K562 (cell line): ENCODE measurements around the gene SYNGR4. TPM values are rescaled to one million over a fixed set of nuclear protein-coding genes. Genes with fewer than 3 reads are reported as not detected.

Experiments used
- ATAC-seq: fragments of 200-7000 bp; cut with Tn5 transposase; 3 replicates; pipeline ENCODE4 v1.9.1; 2020; ENCODE audit warnings: moderate library complexity
- BruUV-seq: library from RNA; stranded (reverse); fragments of 400-500 nt; replicated peaks from 2 replicates; lab custom pipeline; 2021; lab: Mats Ljungman, UMichigan
- CTCF ChIA-PET: fragments of 300-600 bp; formaldehyde crosslinking; extraction: SDS; loops from one replicate; lab custom pipeline; 2021; ENCODE audit warnings: low intra/inter-chr PET ratio; lab: Yijun Ruan, JAX
- POLR2A ChIA-PET: fragments of 300-600, 350-650 bp; sonication (Branson Sonifier 250); formaldehyde crosslinking; extraction: SDS; loops from one replicate; lab custom pipeline; 2021; ENCODE audit warnings: antibody characterized with exemption, inconsistent platforms; lab: Yijun Ruan, JAX
- DNase-seq, 4 experiments: peaks; one replicate each; pipeline versions ENCODE4 v3.0.0 to v3.0.0-alpha.2; 2011 to 2018; ENCODE audit warnings: low spot score in 3 of 4, mixed read lengths in 3 of 4; ENCODE audit errors: extremely low read depth in 1 of 4
- FAIRE-seq: peaks from 2 replicates; lab custom pipeline; 2011; peaks lifted over from hg19 to GRCh38; lab: Jason Lieb, UNC
- H2AFZ ChIP-seq: 2 replicates; pipeline ENCODE4 v1.6.0; 2011; ENCODE audit warnings: low read depth, low read length, control low read depth, inconsistent platforms
- H3K27ac ChIP-seq: fragments of 200-600 bp; 3 replicates; pipeline ENCODE4 v1.8.0; 2011; ENCODE audit warnings: low read depth, mild to moderate bottlenecking, control low read depth, inconsistent platforms, low read length, moderate library complexity, mixed read lengths; ENCODE audit errors: extremely low read depth
- H3K27me3 ChIP-seq, 2 experiments: fragments of 300-600 bp in 1 of 2; 2 replicates in 1 of 2; 3 replicates in 1 of 2; pipeline versions ENCODE4 v1.6.0 to v1.8.0; 2011; ENCODE audit warnings: inconsistent platforms in 2 of 2, low read length in 2 of 2, mild to moderate bottlenecking in 1 of 2, mixed read lengths in 1 of 2, moderate library complexity in 1 of 2; ENCODE audit not compliant: control insufficient read depth in 2 of 2, insufficient read depth in 2 of 2
- H3K36me3 ChIP-seq: fragments of 300-600 bp; 3 replicates; pipeline ENCODE4 v1.8.0; 2011; ENCODE audit warnings: mild to moderate bottlenecking, low read length, inconsistent platforms; ENCODE audit not compliant: control insufficient read depth, insufficient read depth
- H3K4me1 ChIP-seq, 2 experiments: fragments of 200-600 bp in 1 of 2; replicated peaks in 1 of 2; 2 replicates in 1 of 2; 3 replicates in 1 of 2; pipeline versions ENCODE4 v1.5.1 to v1.8.0; 2011; ENCODE audit warnings: inconsistent platforms in 2 of 2, low read length in 2 of 2, mild to moderate bottlenecking in 1 of 2, mixed read lengths in 1 of 2, moderate library complexity in 1 of 2; ENCODE audit not compliant: control insufficient read depth in 2 of 2, insufficient read depth in 2 of 2
- H3K4me2 ChIP-seq: 2 replicates; pipeline ENCODE4 v1.6.1; 2011; ENCODE audit warnings: low read length, control low read depth, inconsistent platforms, mixed read lengths; ENCODE audit not compliant: insufficient read depth
- H3K4me3 ChIP-seq: fragments of 200-600 bp; sonication (generic), shearing (Covaris generic); 2 replicates; pipeline ENCODE4 v1.5.1; 2016; ENCODE audit warnings: control low read depth, inconsistent platforms
- H3K79me2 ChIP-seq: fragments of 200-600 bp; 3 replicates; pipeline ENCODE4 v1.8.0; 2011; ENCODE audit warnings: low read length, inconsistent platforms; ENCODE audit not compliant: control insufficient read depth, insufficient read depth
- H3K9ac ChIP-seq, 2 experiments: 2 replicates each; pipeline versions ENCODE4 v1.6.0 to v1.6.1; 2011; ENCODE audit warnings: low read depth in 2 of 2, low read length in 2 of 2, control low read depth in 1 of 2, inconsistent platforms in 1 of 2, mild to moderate bottlenecking in 1 of 2, mixed read lengths in 1 of 2; ENCODE audit not compliant: insufficient read depth in 1 of 2
- H3K9me1 ChIP-seq: one replicate; pipeline ENCODE4 v1.6.0; 2011; ENCODE audit warnings: inconsistent platforms, mild to moderate bottlenecking, low read length, moderate library complexity; ENCODE audit not compliant: control insufficient read depth, insufficient read depth
- H3K9me3 ChIP-seq: replicated peaks from 2 replicates; pipeline ENCODE4 v1.5.1; 2011; ENCODE audit warnings: low read depth, low read length, inconsistent platforms; ENCODE audit not compliant: control insufficient read depth, insufficient read depth
- H4K20me1 ChIP-seq: replicated peaks from 2 replicates; pipeline ENCODE4 v1.6.1; 2011; ENCODE audit warnings: low read length, inconsistent platforms, mixed read lengths; ENCODE audit not compliant: control insufficient read depth, insufficient read depth
- FOSL1 ChIP-seq: fragments of 200-800 bp; sonication (Bioruptor generic); conservative IDR thresholded peaks from 2 replicates; pipeline ENCODE4 v1.6.1; 2016; ENCODE audit warnings: missing genetic modification characterization, missing compliant biosample characterization
- KDM5B ChIP-seq: fragments of 200-600 bp; sonication (generic); IDR thresholded peaks from 2 replicates; pipeline ENCODE4 v1.6.1; 2012; ENCODE audit warnings: low read depth, mild to moderate bottlenecking, moderate library complexity, low read length, control low read depth, inconsistent platforms; ENCODE audit not compliant: insufficient replicate concordance
- MECOM ChIP-seq: fragments of 250-450 bp; sonication (Bioruptor Pico); IDR thresholded peaks from 2 replicates; pipeline ENCODE4 v1.8.0; 2022; ENCODE audit warnings: inconsistent platforms
- NFIC ChIP-seq: fragments of 450-650 bp; IDR thresholded peaks from 2 replicates; pipeline ENCODE4 v1.6.1; 2017; ENCODE audit warnings: mild to moderate bottlenecking, inconsistent platforms
- NR0B1 ChIP-seq: fragments of 450-650 bp; IDR thresholded peaks from one replicate; pipeline ENCODE4 v1.6.1; 2018; ENCODE audit warnings: mild to moderate bottlenecking, moderate library complexity; ENCODE audit not compliant: partially characterized antibody
- PHB2 ChIP-seq: fragments of 450-650 bp; IDR thresholded peaks from 2 replicates; pipeline ENCODE4 v1.6.1; 2017; ENCODE audit warnings: low read depth
- POLR2AphosphoS2 ChIP-seq: IDR thresholded peaks from 2 replicates; pipeline ENCODE4 v1.6.1; 2012; ENCODE audit warnings: low read length, improper control_type of control experiment
- SAP30 ChIP-seq: fragments of 200-600 bp; sonication (generic); IDR thresholded peaks from 2 replicates; pipeline ENCODE4 v1.6.1; 2012; ENCODE audit warnings: borderline replicate concordance, low read depth, mild to moderate bottlenecking, moderate library complexity, low read length, control low read depth, inconsistent platforms; ENCODE audit not compliant: insufficient read depth, poor library complexity, severe bottlenecking
- TCF15 ChIP-seq: fragments of 250-450 bp; sonication (Bioruptor Pico); IDR thresholded peaks from 2 replicates; pipeline ENCODE4 v1.8.0; 2022; ENCODE audit warnings: moderate library complexity, mild to moderate bottlenecking, inconsistent platforms
- ZBTB7A ChIP-seq: IDR thresholded peaks from 2 replicates; pipeline ENCODE4 v1.6.1; 2011; ENCODE audit warnings: low read depth, mild to moderate bottlenecking, low read length, moderate library complexity, borderline replicate concordance; ENCODE audit not compliant: control insufficient read depth
- ZNF121 ChIP-seq: sonication (generic); formaldehyde crosslinking; conservative IDR thresholded peaks from 2 replicates; pipeline ENCODE4 v1.8.0; 2022; ENCODE audit warnings: missing genetic modification reagents
- ZNF133 ChIP-seq: fragments of 250-450 bp; sonication (Bioruptor Pico); IDR thresholded peaks from 2 replicates; pipeline ENCODE4 v1.4.0; 2020; ENCODE audit warnings: mild to moderate bottlenecking
- ZNF507 ChIP-seq: conservative IDR thresholded peaks from 2 replicates; pipeline ENCODE4 v1.6.1; 2017; ENCODE audit warnings: missing genetic modification characterization, missing compliant biosample characterization
- ZNF57 ChIP-seq: fragments of 450-650 bp; formaldehyde crosslinking; IDR thresholded peaks from 2 replicates; pipeline ENCODE4 v1.4.0; 2020; ENCODE audit warnings: mild to moderate bottlenecking, moderate library complexity
- ZNF75A ChIP-seq: fragments of 450-650 bp; formaldehyde crosslinking; IDR thresholded peaks from 2 replicates; pipeline ENCODE4 v1.4.0; 2020; ENCODE audit warnings: mild to moderate bottlenecking
- WGBS: fragments of 100-300 bp; shearing (Covaris generic); methylation state at CpG from one replicate; pipeline ENCODE4 v1.1.6; 2016; ENCODE audit warnings: low coverage, mixed read lengths; ENCODE audit not compliant: insufficient coverage; ENCODE audit errors: missing lambda C conversion rate; 5-methylcytosine and 5-hydroxymethylcytosine counted together
- in situ Hi-C: fragments of 300-500 bp; cut with MboI; formaldehyde crosslinking; loops from 4 replicates; pipeline ENCODE4 v1.15.0; 2018; ENCODE audit warnings: inconsistent platforms, mixed read lengths
- intact Hi-C: fragments of 100-400 bp; cut with micrococcal nuclease; formaldehyde crosslinking; loops from 2 replicates; pipeline ENCODE4 v1.14.2; 2022
- polyA plus RNA-seq, 8 experiments: library from polyadenylated mRNA; depleted of rRNA in 4 of 8; stranded (reverse) in 5 of 8; unstranded in 3 of 8; fragments of >200 nt; fragmentation: Nextera tagmentation in 2 of 8; fragmentation: Illumina TruSeq in 1 of 8; extraction: Ambion mirVana in 2 of 8; extraction: Trizol in 1 of 8; gene quantifications; 2 replicates each; pipeline versions ENCODE4 v1.2.1 to v1.2.3, GENCODE V29; 2011 to 2014; ENCODE audit warnings: inconsistent platforms in 1 of 8, missing spikeins in 1 of 8
- total RNA-seq, 7 experiments: library from RNA; depleted of rRNA in 6 of 7; stranded (reverse); fragments of >200 nt in 6 of 7; fragmentation: Illumina TruSeq in 2 of 7; extraction: Trizol in 2 of 7; gene quantifications; 2 replicates each; pipeline versions ENCODE4 v1.2.1 to v1.2.3, GENCODE V29; 2011 to 2021; ENCODE audit warnings: low replicate concordance in 1 of 7
- TF ChIP-seq, protein P1 (sequence below): sonication (generic); formaldehyde crosslinking; IDR thresholded peaks from 2 replicates; pipeline ENCODE4 v1.8.0; 2022; ENCODE audit warnings: mild to moderate bottlenecking, missing genetic modification reagents
- TF ChIP-seq, protein P2 (sequence below): fragments of 450-650 bp; IDR thresholded peaks from 2 replicates; pipeline ENCODE4 v1.6.1; 2016; ENCODE audit warnings: antibody characterized with exemption

SYNGR4 gene
- total and polyA plus RNA-seq, 9 of the 15 experiments (the other 6 are each of a cell fraction or from before 2014, with no cell fraction given): 0.07 to 0.14 TPM; not detected in 7

DNA sequence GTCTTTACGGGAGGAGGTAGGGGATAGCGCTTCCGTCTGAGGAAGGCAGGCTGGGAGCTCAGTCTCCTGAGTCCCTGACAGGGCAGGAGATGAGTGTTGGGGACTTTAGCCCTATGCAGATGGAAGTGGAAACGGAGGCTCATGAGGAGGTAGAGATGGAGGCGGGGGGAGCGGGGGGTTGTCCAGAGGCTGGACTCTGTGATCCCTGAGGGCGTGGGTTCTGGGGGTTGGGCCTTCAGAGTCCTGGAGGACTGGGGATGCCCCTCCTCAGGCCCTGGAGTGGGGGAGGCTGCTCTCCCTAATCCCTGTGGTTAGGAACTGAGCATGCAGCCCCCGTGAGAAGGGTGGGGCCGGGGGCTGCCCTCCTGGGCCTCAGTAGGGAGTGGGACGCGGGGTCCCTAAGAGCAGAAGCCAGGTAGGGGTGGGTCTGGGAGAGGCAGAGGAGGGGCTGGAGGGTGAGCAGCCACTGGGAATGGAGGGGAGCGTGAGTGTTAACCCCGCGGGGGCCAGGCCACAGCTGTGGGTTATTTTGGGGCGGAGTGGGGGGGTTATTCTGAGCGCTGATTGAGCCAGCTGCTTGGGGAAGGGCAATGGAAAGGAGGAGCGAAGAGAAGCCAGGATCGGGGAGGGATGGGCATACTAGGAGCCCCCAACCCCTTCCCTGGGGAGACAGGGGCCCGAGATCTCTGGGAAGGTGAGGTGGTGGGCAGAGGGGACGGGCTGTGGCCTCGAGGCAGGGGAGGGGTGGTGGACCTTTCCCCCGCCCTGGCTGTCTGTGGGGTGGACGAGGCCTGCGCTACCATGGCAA, 32.1 kb downstream of the SYNGR4 start (continued):
- TF ChIP-seq, protein P1, sequence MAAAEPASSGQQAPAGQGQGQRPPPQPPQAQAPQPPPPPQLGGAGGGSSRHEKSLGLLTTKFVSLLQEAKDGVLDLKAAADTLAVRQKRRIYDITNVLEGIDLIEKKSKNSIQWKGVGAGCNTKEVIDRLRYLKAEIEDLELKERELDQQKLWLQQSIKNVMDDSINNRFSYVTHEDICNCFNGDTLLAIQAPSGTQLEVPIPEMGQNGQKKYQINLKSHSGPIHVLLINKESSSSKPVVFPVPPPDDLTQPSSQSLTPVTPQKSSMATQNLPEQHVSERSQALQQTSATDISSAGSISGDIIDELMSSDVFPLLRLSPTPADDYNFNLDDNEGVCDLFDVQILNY (CRISPR knock-in tag): no peak
- peak; percentile 37; the same call in 1 of the 2 replicates for TF ChIP-seq POLR2AphosphoS2
- TF ChIP-seq PHB2: no peak
- no peak for TF ChIP-seq ZNF75A (CRISPR knock-in tag)
- TF ChIP-seq KDM5B: peak; percentile 54
- no peak for TF ChIP-seq SAP30
- TF ChIP-seq, all 486 proteins: peak for 10

- Histone ChIP-seq H3K4me2 (peak overlapping the region; percentile 97; the same call in 1 of the 2 replicates), H3K4me3 (no peak overlapping the region), H2AFZ (no peak overlapping the region), H3K9me1 (no peaks in the 10 kb centered on the region), H3K9me3 (no peaks in the 10 kb centered on the region), H3K27ac (no peak overlapping the region), H3K79me2 (peaks cover 37% of the 10 kb centered on the region), H3K9ac (peak overlapping the region in 1 of 2 experiments; percentile 96; a peak in 3 of 4 replicates), H3K36me3 (peaks cover 4% of the 10 kb centered on the region; the same call in 2 of the 3 replicates), H3K27me3 (no peaks in the 10 kb centered on the region), H4K20me1 (peaks cover 10% of the 10 kb centered on the region), H3K4me1 (peaks cover 39 to 83% of the 10 kb centered on the region in 2 experiments)
- intact Hi-C loops (loop anchor here (10.0 kb wide), 2 partner anchors 72 to 98 kb away; partner anchors contain the start of gene EMP3), in situ Hi-C loops (no loop called here)
- ChIA-PET CTCF (no interaction called here), POLR2A (no interaction called here)
- no TSS peak for BruUV-seq
- DNase-seq (no peak), ATAC-seq (no peak), FAIRE-seq (no peak)
- WGBS: no CpG with 5 or more reads among the region's 2 CpGs
- TF ChIP-seq ZNF57 (CRISPR knock-in tag): no peak
- no peak for TF ChIP-seq ZNF507 (tag)
- peak; percentile 20; the same call in 1 of the 2 replicates for TF ChIP-seq NFIC
- TF ChIP-seq ZBTB7A: 0 out of 2 replicates have a peak, but pooled peaks have one; percentile 15
- no peak for TF ChIP-seq ZNF121 (CRISPR knock-in tag)
- no peak for TF ChIP-seq MECOM (CRISPR knock-in tag)
- TF ChIP-seq NR0B1: no peak
- TF ChIP-seq TCF15: no peak
- no peak for TF ChIP-seq FOSL1 (tag)
- TF ChIP-seq, protein P2, sequence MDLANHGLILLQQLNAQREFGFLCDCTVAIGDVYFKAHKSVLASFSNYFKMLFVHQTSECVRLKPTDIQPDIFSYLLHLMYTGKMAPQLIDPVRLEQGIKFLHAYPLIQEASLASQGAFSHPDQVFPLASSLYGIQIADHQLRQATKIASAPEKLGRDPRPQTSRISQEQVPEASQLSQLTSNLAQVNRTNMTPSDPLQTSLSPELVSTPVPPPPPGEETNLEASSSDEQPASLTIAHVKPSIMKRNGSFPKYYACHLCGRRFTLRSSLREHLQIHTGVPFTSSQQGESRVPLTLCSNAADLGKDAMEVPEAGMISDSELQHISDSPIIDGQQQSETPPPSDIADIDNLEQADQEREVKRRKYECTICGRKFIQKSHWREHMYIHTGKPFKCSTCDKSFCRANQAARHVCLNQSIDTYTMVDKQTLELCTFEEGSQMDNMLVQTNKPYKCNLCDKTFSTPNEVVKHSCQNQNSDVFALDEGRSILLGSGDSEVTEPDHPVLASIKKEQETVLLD: no peak
- TF ChIP-seq ZNF133 (CRISPR knock-in tag): no peak
Measured at GRCh38 chr19:48396824-48397176, 32.6 kb downstream of the SYNGR4 start.
